HTR-8/SVneo (cell line): ENCODE data around the gene TMEM30A.

Experiments used
- DNase-seq: peaks from one replicate; pipeline ENCODE4 v3.0.0; 2011; ENCODE audit warnings: low spot score, mixed read lengths; ENCODE audit not compliant: insufficient read length
- FAIRE-seq: peaks from 2 replicates; lab custom pipeline; 2011; peaks lifted over from hg19 to GRCh38; lab: Jason Lieb, UNC

Gene TMEM30A

DNA sequence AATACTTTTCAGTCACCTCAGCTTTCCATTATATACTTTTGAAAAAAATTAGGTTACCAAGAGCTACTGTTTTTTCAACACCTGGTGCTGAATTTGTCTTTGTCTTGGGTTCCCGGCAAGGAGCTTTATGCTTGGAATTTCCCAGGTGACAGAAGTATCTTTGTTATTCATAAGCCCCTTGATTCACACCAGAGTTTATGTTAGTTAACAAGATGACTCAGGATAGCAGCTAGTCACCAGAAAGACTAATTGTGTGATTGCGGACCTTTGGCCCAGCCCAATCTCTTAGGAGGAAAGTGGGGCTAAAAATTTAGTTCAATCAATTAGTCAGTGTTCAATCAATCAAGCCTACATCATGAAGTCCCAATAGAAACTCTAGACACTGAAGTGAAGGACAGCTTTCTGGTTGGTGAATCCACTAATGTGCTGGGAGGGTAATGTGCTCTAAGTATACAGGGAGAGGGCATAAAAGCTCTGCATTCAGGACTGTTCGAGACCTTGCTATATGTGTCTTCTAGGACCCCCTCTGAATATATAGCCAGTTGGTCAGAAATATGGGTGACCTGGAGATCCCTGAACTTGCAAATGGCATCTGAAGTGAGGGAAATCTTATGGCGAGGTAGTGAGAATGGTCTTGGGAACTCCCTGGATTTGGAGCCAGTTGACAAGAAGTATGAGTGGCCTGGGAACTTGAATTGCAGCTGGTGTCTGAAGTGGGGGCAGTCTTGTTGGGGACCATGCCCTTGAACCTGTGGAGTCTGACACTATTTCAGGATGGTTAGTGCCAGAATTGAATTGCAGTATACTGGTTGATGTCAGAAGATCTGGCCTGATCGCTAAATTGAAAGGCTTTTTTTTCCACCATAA is 16.2 kb downstream of the TMEM30A start:
- no peak for DNase-seq
- FAIRE-seq = no peak

DNA sequence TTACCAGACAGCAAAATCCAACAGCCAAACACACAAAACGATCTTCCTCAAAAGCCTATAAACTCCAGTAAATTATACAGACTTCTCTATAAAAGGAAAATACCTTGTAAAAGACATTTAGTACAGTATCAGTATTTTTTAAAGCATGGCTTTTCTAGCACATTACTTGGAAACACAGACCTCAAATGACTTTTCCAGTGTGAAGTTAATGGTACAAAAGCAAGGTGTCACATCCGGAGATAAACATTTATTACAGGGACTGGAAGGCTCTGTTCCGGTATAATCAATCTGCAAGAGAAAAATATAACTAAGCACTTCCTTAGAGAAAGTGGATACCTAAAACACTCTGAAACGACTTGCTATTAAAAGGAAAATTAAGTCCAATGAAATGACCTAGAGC is 17.1 kb downstream of the TMEM30A start:
- FAIRE-seq = no peak
- no peak for DNase-seq

DNA sequence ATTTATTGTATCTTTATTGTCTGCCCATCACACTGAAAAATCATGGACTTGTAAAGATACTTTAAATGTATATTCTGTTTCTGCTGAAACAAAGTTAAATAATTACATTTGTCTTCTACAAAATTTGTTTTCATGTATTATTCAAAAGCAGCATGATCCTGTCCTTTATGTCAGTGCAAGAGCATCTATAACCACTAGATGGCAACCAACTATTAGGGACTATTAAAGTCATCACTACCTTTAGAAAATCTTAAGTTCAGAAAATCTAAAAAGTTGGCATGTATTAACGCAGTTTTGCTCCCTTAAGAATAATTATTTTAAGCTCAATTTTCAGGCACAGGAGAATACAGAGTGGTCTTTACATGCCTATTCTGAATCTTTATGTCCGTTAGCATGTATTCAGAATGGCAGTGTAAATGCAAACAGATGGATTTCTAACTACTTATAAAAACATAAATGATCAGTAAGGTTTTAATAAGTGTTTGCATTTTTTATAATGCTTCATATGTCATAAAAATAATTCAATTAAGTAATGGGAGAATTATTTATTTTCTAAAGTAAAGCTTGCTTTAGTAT is 17.8 kb downstream of the TMEM30A start:
- FAIRE-seq = peak; percentile 33
- DNase-seq = no peak

DNA sequence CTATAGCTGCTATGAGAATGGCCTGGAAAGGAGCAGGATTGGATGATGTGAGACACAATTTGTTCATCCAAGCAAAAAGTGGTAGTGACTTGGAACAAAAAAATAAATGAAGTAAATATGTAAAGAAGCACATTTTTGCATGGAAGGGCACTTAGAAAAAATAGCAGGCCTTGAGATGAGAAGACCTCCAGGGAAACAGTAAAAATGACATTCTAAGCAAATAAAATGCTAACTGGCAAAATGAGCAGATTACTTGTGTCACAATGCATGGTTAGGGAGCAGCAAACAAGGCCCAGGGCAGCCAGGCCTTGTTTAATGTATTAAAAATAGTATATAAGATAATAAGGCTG is 21.2 kb downstream of the TMEM30A start:
- no peak for DNase-seq
- FAIRE-seq = no peak

DNA sequence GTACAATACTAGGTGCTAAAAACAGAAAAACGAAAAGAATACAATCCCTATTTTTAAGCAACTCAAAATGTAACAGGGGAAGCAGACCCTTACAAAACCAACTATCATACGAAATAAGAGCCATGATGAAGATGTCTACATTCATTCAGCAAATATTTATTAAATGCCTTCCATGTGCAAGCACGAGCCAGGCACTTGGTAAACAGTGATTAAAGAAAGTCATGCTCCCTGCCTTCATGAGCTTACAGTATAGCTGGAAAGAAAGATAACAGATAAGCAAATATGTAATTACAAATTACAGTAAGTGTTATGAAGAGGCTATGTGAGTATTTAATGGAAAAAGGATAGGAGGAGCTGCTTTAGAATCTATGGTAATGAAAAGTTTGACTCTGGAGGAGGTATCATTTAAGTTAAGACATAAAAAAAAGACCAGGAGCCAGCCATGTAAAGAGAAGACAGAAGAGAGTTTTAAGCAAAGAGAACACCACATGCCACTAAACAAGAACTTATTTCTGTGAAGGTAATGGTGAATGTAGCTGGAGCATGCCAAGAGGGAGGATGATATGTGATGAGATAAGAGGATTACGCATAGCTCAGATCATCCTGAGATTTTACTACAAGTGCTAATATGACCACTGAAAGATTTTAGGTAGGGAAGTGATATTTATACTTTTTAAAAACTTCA is 21.7 kb downstream of the TMEM30A start:
- DNase-seq (no peak), FAIRE-seq (no peak)

DNA sequence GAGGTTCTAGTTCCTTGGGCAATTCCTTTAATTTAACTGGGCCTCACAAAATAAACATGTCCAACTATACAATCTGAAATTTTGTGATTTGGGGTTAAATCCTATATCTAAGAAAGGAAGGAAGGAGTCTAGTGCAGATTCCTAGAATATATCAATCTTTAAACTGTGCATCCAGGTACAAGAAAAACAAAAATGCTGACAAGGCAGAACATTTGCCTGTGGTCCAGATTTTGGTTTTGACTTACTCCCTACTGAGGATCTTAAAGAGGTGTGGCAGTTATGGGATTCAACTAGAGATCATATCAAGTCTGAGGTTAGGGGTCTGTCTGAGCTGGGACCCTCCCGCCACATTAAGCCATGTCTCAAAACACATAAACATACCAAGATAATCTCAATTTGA is 23.3 kb downstream of the TMEM30A start:
- FAIRE-seq (no peak), DNase-seq (no peak)

DNA sequence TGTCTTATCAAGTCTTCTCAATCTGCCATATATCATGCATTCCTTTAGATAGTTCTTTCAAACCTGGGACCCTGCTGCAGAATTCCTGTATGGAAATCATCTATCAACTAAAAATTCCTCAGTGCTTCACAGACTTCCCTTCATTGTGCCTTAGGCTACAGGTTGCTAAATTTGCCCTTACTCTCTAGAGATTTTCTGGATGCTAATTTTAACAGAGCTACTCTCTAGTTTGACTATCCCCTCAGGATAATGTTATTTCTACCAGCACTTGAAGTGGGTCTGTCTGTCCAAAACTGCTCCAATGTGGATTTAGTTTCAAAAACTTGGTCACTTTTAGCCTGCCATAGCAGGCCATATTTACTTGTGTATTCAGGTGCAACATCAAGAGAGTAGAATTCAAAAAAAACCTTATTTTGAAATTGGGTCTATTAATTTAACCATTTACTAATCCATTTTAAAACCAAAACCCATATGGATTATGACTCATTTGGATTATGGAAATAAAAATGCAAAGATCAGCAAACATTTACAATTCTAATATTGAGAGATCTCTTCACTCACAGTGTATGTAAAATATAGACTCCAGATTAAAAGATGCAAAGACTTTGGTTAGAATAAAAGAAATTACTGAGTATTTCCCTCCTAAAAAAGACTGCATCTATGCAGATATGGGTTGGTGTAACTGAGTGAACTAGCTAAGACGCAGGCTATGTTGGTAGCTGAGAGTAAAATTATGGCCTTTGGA is 27.1 kb downstream of the TMEM30A start:
- FAIRE-seq = no peak
- no peak for DNase-seq

DNA sequence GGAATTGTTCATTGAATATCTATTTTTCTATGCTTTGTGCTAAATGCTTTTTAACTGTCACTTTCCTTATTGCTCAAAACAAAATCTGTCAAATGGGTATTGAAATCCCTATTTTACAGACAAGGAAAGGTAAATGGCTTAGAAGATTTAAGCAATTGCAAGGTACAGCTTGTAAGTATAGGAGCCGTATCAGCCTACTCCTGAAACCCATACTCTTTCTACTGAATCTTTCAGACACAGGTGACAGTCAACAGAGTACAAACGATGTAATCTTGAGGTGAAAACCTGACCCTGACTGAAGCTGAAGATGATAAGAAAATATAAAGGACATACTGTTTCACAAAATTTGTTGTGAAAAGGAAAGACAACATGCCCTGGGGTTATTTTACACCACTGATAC is 34.0 kb downstream of the TMEM30A start:
- FAIRE-seq (no peak), DNase-seq (no peak)

DNA sequence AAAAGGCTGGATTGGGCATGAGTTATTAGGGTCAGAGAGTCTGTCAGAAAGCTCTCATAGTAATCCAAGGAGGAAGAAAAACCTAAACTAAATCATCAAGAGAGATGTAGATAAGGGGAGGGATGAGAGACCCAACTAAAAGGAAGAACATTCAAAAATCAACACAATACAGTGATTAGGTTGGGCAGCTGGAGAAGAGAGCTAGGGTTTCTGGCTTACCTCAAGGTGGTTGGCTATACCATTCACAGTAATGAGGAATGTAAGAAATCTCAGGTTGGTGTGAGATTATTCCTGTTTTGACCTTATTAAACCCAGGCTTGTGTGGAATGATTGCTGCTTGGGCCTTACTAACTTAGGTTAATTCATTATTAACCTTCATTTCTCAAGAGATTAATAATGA is 34.8 kb downstream of the TMEM30A start:
- FAIRE-seq = no peak
- DNase-seq = no peak

DNA sequence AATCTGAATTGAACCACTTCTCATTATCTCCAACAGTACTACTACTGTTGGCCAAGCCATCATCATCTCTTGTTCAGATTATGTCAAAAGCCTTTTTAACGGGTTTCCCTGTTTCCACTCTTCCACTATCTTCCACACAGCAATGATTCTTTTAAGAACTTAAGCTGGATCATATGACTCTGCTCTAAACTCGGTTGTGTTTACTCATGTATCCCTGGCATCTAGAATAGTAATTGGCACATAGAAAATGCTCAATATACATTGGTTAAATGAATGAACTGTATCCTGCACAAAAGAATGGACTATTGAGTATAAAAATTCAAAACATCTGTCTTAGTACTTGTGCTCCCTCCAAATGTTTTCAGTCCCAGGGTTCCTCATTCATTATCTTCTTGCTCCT is 38.2 kb downstream of the TMEM30A start:
- no peak for FAIRE-seq
- DNase-seq = no peak

DNA sequence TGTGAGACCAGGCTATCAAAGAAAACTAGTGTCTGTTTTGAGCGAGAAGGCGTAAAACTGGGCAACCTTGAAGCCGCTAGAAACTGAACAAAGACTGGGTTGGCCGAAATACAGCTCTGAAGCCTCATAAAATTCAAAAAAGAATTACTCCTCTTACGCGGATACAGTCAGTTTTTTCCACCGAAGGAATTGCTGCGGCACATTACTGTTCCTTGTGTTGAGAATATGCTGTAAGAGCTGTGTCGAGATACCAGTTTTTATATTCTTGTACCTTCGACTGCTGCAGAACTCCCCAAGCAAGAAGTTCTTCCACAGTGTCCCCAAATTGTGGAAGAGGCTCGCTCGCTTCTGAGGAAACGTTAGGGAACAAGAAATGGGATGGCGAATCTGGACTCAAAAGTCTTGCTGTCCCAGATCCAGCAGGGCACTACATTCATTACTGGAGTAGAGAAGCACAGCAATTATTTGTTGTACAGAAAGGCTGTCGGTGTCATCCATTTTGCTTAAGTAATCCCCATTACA is 40.5 kb downstream of the TMEM30A start:
- FAIRE-seq (no peak), DNase-seq (no peak)

DNA sequence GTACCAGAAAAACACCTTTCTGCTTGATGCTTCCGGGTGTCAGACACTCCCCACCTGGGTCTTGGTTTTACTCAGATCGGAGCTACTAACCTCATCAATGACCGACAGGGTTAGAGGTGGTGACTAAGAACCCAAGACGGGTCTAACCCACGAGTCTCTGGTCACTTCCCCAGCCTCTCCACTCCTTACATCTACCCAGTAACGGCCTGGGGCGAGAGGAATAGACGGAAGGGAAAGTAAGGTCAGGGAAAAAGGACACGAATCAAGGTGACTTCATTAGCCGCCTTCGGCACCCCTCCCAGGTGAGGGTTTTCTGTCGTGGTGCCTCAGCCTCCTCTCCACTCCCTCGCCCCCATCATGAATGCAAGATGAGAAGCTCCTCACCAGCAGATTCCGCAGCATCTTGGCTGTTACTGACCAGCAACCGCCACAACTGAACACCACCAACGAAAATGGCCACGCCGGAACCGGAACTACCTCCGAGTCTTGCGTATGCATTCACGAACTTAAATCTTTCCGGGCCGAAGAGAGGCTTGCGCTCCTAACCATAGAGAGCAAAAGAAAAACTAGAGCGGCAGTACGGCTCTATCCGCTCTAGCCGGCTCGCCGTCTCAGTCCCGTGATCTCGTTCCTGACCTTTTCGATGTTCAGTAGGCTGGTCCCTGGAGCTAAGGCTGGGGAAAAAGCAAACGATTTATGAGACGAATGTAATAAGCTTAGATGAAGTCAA is 41.1 kb downstream of the TMEM30A start, which contains the start of gene COX7A2:
COX7A2 (minus strand) TSS at position 469 of the 730 bp plus-strand sequence; CDS start at position 402, 67 bp downstream.
- DNase-seq (peak; percentile 81), FAIRE-seq (peak; percentile 82)

DNA sequence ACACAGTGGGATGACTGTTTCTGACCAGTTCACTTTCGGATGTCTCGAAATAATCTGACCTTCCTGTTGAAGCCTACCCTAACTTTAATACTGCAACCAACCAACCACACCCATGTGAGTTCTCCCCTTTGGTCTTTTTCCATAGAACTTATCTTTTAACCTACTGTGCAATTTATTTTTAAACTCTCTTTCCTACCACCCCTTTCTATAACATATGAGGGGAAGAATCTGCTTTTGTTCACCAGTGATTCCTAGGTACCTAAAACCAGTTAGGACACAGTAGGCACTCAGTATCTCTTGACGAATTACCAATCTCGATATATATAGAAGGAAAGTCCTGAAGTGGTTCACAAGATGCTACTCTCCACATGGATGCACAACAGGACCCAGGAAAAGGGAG is 48.0 kb downstream of the TMEM30A start:
- DNase-seq (no peak), FAIRE-seq (no peak)

DNA sequence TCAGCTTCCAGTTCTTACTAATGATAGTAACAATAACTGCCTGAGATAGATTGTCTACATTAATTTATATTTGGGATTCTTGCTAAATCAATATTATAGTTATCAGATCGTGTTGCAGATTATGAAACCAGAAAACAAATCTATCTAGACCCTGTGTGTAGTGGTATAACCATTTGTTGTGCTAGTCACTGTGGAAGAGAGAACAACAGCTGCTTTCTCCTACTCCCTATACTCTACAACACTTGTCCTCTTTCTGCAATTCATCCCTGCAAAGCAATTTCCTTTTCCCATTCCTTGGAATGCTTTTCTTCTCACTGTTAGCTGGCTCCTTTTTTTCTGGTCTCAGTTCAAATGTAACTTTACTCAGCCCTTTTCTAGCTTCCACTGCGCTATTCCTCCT is 49.3 kb downstream of the TMEM30A start:
- DNase-seq (no peak), FAIRE-seq (no peak)

DNA sequence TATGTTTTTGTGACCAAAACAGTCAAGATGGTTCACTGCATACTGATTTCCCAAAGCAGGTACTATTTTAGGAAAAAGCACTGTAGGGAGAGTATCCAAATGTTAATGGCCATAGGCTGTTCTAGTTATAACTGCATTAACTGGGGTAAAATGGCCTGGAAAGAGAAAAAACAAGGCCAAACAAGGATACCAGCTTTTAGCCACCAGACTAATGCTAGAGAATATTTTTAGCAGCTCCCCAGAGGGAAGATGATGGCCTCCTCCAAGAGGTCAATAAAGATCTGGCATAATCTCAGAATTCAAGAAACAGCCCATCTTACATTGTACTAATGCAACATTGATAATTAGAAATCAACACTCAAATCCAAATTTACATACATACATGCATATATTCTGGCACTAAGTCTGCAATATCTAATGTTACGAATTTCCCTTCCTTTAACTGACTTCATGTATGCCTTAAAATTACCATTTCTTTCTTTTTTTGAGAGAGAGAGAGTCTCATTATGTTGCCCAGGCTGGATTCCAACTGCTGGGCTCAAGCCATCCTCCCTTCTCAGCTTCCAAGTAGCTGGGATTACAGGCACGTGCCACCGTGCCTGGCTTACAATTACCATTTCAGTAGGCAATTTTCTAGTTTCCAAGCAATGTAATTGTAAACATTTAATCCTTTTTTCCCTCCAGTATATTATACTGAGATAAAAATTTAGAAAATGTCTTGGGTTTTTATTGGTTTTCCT is 50.3 kb downstream of the TMEM30A start:
- FAIRE-seq = no peak

DNA sequence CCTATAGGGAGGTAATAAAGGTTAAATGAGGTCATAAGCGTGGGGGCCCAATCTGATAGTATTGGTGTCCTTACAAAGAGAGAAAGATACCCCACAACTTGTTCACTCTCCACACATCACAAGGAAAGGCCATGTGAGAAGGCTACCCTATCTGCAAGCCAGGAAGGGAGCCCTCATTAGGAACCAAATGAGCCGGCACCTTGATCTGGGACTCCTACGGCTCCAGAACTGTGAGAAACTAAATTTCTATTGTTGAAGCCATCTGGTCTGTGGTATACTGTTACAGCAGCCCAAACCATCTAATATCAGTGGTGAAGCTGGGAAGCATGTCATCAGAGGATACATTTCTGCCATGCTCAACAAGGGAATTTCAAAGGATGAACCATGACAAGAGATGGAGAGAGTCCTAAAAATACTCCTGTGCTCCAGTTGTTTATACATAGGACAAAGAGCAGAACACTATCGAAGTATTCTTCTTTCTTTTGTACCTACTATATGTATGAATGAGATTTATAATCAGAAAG is 51.4 kb downstream of the TMEM30A start:
- FAIRE-seq = no peak

More for the DNA sequence above, 50.3 kb downstream of the TMEM30A start:
- no peak for DNase-seq

DNA sequence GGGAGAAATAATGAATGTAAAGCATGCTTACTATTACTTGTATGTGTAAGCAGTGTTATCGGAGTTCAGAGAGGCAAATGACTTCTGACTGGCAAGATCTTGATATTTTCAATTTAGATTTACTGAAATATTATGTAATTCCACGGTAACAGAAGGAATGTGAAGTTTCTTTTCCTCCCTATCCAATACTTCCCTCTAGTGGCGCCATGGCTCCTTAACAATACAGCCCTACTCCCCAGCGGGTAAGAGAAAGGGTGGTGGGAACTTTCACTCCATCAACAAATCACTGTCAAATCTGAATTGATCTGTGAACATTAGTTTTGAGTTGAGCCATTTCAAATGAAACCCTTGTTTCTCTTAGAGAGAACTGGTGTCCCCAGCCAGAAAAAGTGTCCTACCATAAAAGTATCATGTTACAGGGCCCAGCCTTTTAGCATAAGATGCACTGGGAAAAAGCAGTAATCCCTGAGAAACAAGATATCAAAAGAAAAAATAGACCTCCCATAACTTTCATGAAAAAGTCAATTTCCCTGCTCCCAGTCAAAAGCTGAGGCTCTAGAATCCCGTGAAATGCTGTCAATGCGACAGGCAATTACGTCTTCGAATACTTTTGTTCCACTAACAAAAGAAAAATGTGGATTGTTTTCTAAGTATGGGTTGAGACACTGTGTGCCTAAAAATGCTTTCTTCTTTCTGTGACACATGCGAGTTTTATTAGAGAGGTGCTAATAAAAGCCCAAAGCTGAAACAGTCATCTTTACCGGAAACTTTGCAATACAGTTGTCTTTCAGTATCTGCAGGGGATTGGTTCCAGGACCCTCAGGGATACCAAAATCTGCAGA is 53.9 kb downstream of the TMEM30A start:
- no peak for FAIRE-seq
- DNase-seq = peak; percentile 58

More for the DNA sequence above, 51.4 kb downstream of the TMEM30A start:
- DNase-seq = no peak
